KMS-11 (cell line): Measurements from ENCODE around the gene ZNF195.

Source experiments
- H2AFZ ChIP-seq: fragments of 200-600 bp; sonication (generic); 2 replicates; pipeline ENCODE4 v1.6.1; 2016; ENCODE audit warnings: antibody characterized with exemption, mixed run types, low read depth
- H3K27ac ChIP-seq: fragments of 200-600 bp; sonication (generic); 2 replicates; pipeline ENCODE4 v1.6.1; 2016; ENCODE audit warnings: mild to moderate bottlenecking, mixed run types
- H3K27me3 ChIP-seq: fragments of 200-600 bp; sonication (generic); 2 replicates; pipeline ENCODE4 v1.6.1; 2017; ENCODE audit warnings: mild to moderate bottlenecking, low read depth, mixed run types, moderate library complexity; ENCODE audit not compliant: insufficient read depth
- H3K36me3 ChIP-seq: fragments of 200-600 bp; sonication (generic); 2 replicates; pipeline ENCODE4 v1.6.1; 2017; ENCODE audit warnings: mild to moderate bottlenecking, mixed run types; ENCODE audit not compliant: insufficient read depth
- H3K4me1 ChIP-seq: fragments of 200-600 bp; sonication (generic); 2 replicates; pipeline ENCODE4 v1.6.1; 2016; ENCODE audit warnings: mild to moderate bottlenecking, low read depth, mixed run types; ENCODE audit not compliant: poor library complexity, severe bottlenecking
- H3K4me2 ChIP-seq: fragments of 200-600 bp; sonication (generic); 2 replicates; pipeline ENCODE4 v1.7.0; 2016; ENCODE audit warnings: mild to moderate bottlenecking, mixed run types
- H3K4me3 ChIP-seq: fragments of 200-600 bp; sonication (generic); IDR thresholded peaks from 2 replicates; pipeline ENCODE4 v1.6.1; 2017; ENCODE audit warnings: low read depth, low read length, mixed read lengths; ENCODE audit not compliant: insufficient read depth
- H3K79me2 ChIP-seq: fragments of 200-600 bp; sonication (generic); 2 replicates; pipeline ENCODE4 v1.6.1; 2016; ENCODE audit warnings: low read depth, mixed run types; ENCODE audit not compliant: insufficient read depth
- H3K9ac ChIP-seq: fragments of 200-600 bp; sonication (generic); 2 replicates; pipeline ENCODE4 v1.6.1; 2016; ENCODE audit warnings: mild to moderate bottlenecking, mixed run types
- H4K20me1 ChIP-seq: fragments of 200-600 bp; sonication (generic); 2 replicates; pipeline ENCODE4 v1.6.1; 2016; ENCODE audit warnings: mild to moderate bottlenecking, mixed run types; ENCODE audit not compliant: insufficient read depth
- CTCF ChIP-seq: fragments of 200-600 bp; sonication (generic); conservative IDR thresholded peaks from 2 replicates; pipeline ENCODE4 v1.6.1; 2017; ENCODE audit warnings: low read depth, mild to moderate bottlenecking, antibody characterized with exemption, low read length, moderate library complexity, mixed read lengths

The ZNF195 gene

GRCh38 chr11:3353066-3353465 lies 25.9 kb downstream of the ZNF195 start:
- Histone ChIP-seq H3K79me2 (no peaks in the 10 kb centered on the region), H3K4me2 (no peak overlapping the region), H3K36me3 (no peaks in the 10 kb centered on the region), H4K20me1 (no peaks in the 10 kb centered on the region), H3K4me1 (no peaks in the 10 kb centered on the region), H2AFZ (no peak overlapping the region), H3K27me3 (no peaks in the 10 kb centered on the region), H3K4me3 (no peak overlapping the region), H3K27ac (no peak overlapping the region), H3K9ac (no peak overlapping the region)
- no peak for TF ChIP-seq CTCF

GRCh38 chr11:3347127-3347526 lies 31.8 kb downstream of the ZNF195 start:
- no peak for TF ChIP-seq CTCF
- no peak overlapping the region for H3K4me3 ChIP-seq
- H2AFZ ChIP-seq, result no peak overlapping the region
- no peaks in the 10 kb centered on the region for H3K79me2 ChIP-seq
- no peaks in the 10 kb centered on the region for H4K20me1 ChIP-seq
- H3K27me3 ChIP-seq, result no peaks in the 10 kb centered on the region
- no peaks in the 10 kb centered on the region for H3K36me3 ChIP-seq
- H3K4me2 ChIP-seq, result no peak overlapping the region
- H3K9ac ChIP-seq, result no peak overlapping the region
- no peaks in the 10 kb centered on the region for H3K4me1 ChIP-seq
- H3K27ac ChIP-seq, result no peak overlapping the region

- Histone ChIP-seq H2AFZ (no peak overlapping the region), H3K4me1 (no peaks in the 10 kb centered on the region), H3K79me2 (no peaks in the 10 kb centered on the region), H3K36me3 (no peaks in the 10 kb centered on the region), H3K4me3 (no peak overlapping the region), H4K20me1 (no peaks in the 10 kb centered on the region), H3K9ac (no peak overlapping the region), H3K27me3 (no peaks in the 10 kb centered on the region), H3K4me2 (no peak overlapping the region), H3K27ac (no peak overlapping the region)
- no peak for TF ChIP-seq CTCF
Observed at GRCh38 chr11:3346587-3346986, 32.4 kb downstream of the ZNF195 start.

- Histone ChIP-seq H3K4me1 (no peaks in the 10 kb centered on the region), H3K4me2 (no peak overlapping the region), H4K20me1 (no peaks in the 10 kb centered on the region), H3K9ac (no peak overlapping the region), H3K79me2 (no peaks in the 10 kb centered on the region), H3K27ac (no peak overlapping the region), H3K36me3 (no peaks in the 10 kb centered on the region), H3K27me3 (no peaks in the 10 kb centered on the region), H2AFZ (no peak overlapping the region), H3K4me3 (no peak overlapping the region)
- TF ChIP-seq CTCF, result no peak
Observed at GRCh38 chr11:3345736-3346135, 33.2 kb downstream of the ZNF195 start.
